HepG2 (cell line): Measurements from ENCODE around the gene RAB3GAP1. TPM values are rescaled to one million over a fixed set of nuclear protein-coding genes. Genes with fewer than 3 reads are reported as not detected.

ENCODE experiments used
- ATAC-seq: fragments of 200-7000 bp; cut with Tn5 transposase; 3 replicates; pipeline ENCODE4 v1.9.1; 2020; ENCODE audit warnings: mild to moderate bottlenecking, moderate library complexity
- BruUV-seq: library from RNA; stranded (reverse); fragments of 400-500 nt; replicated peaks from 2 replicates; lab custom pipeline; 2021; lab: Mats Ljungman, UMichigan
- CTCF ChIA-PET: fragments of 300-600 bp; formaldehyde crosslinking; extraction: SDS; loops from one replicate; lab custom pipeline; 2021; ENCODE audit warnings: low total read pairs, inconsistent platforms, low intra/inter-chr PET ratio; lab: Yijun Ruan, JAX
- POLR2A ChIA-PET: fragments of 350-600 bp; sonication (Branson Sonifier 250); formaldehyde crosslinking; loops from one replicate; lab custom pipeline; 2020; ENCODE audit warnings: antibody characterized with exemption, inconsistent platforms; lab: Yijun Ruan, JAX
- DNase-seq: peaks from one replicate; pipeline ENCODE4 v3.0.0-alpha.2; 2015; ENCODE audit warnings: low spot score
- FAIRE-seq: peaks from 3 replicates; lab custom pipeline; 2011; peaks lifted over from hg19 to GRCh38; lab: Jason Lieb, UNC
- H2AFZ ChIP-seq: one replicate; pipeline ENCODE4 v1.6.1; 2011; ENCODE audit warnings: low read length, inconsistent platforms
- H3K27ac ChIP-seq: fragments of 300-600 bp; 3 replicates; pipeline ENCODE4 v1.8.0; 2011; ENCODE audit warnings: mixed run types, mild to moderate bottlenecking, mixed read lengths, low read length, inconsistent platforms; ENCODE audit not compliant: insufficient read depth; ENCODE audit errors: extremely low read length
- H3K27me3 ChIP-seq, 2 experiments: fragments of 200-600 bp in 1 of 2; 2 replicates in 1 of 2; 3 replicates in 1 of 2; pipeline versions ENCODE4 v1.6.0 to v1.8.0; 2011; ENCODE audit warnings: low read length in 2 of 2, mild to moderate bottlenecking in 2 of 2, moderate library complexity in 2 of 2, inconsistent platforms in 1 of 2; ENCODE audit not compliant: insufficient read depth in 2 of 2, control insufficient read depth in 1 of 2
- H3K36me3 ChIP-seq, 2 experiments: fragments of 200-600 bp in 1 of 2; replicated peaks in 1 of 2; 2 replicates in 1 of 2; 3 replicates in 1 of 2; pipeline versions ENCODE4 v1.5.1 to v1.8.0; 2011; ENCODE audit warnings: low read length in 2 of 2, inconsistent platforms in 1 of 2; ENCODE audit not compliant: insufficient read depth in 2 of 2, control insufficient read depth in 1 of 2
- H3K4me1 ChIP-seq: 2 replicates; pipeline ENCODE4 v1.5.1; 2012; ENCODE audit warnings: low read length, inconsistent platforms; ENCODE audit not compliant: insufficient read depth
- H3K4me2 ChIP-seq: 2 replicates; pipeline ENCODE4 v1.6.0; 2011; ENCODE audit warnings: low read depth, low read length, inconsistent platforms
- H3K4me3 ChIP-seq, 3 experiments: fragments of 200-600 bp in 1 of 3; sonication (generic), shearing (Covaris generic) in 1 of 3; replicated peaks in 1 of 3; 2 replicates each; pipeline ENCODE4 v1.5.1; 2011 to 2016; ENCODE audit warnings: low read length in 3 of 3, inconsistent platforms in 2 of 3, low read depth in 2 of 3, mild to moderate bottlenecking in 2 of 3, control low read depth in 1 of 3, mixed read lengths in 1 of 3; ENCODE audit not compliant: insufficient read depth in 1 of 3
- H3K79me2 ChIP-seq: one replicate; pipeline ENCODE4 v1.6.1; 2011; ENCODE audit warnings: low read length, inconsistent platforms; ENCODE audit not compliant: insufficient read depth
- H3K9ac ChIP-seq: 2 replicates; pipeline ENCODE4 v1.6.0; 2011; ENCODE audit warnings: mild to moderate bottlenecking, low read depth, low read length, inconsistent platforms; ENCODE audit not compliant: insufficient read depth
- H3K9me3 ChIP-seq: 2 replicates; pipeline ENCODE4 v1.5.1; 2012; ENCODE audit warnings: mild to moderate bottlenecking, low read length
- H4K20me1 ChIP-seq: 2 replicates; pipeline ENCODE4 v1.6.0; 2011; ENCODE audit warnings: inconsistent platforms, mild to moderate bottlenecking, low read length, moderate library complexity; ENCODE audit not compliant: insufficient read depth
- AGO2 ChIP-seq: fragments of 200-400 bp; formaldehyde crosslinking; optimal IDR thresholded peaks from 2 replicates; pipeline ENCODE3; 2017; ENCODE audit warnings: mild to moderate bottlenecking, low read depth, low read length, moderate library complexity
- AHR ChIP-seq: IDR thresholded peaks from 2 replicates; pipeline ENCODE4 v1.6.1; 2018; ENCODE audit warnings: missing genetic modification reagents, missing compliant biosample characterization
- MAFK ChIP-seq, 2 experiments: IDR thresholded peaks in 1 of 2; conservative IDR thresholded peaks in 1 of 2; 2 replicates each; pipeline ENCODE4 v1.6.1; 2011; ENCODE audit warnings: improper control_type of control experiment in 2 of 2, low read length in 2 of 2
- POLR2A ChIP-seq, 2 experiments: IDR thresholded peaks; 2 replicates each; pipeline ENCODE4 v1.6.1; 2011; ENCODE audit warnings: low read depth in 2 of 2, low read length in 2 of 2, mild to moderate bottlenecking in 1 of 2, moderate library complexity in 1 of 2; ENCODE audit not compliant: insufficient read depth in 1 of 2
- RBM22 ChIP-seq: fragments of 200-400 bp; formaldehyde crosslinking; optimal IDR thresholded peaks from 2 replicates; pipeline ENCODE3; 2017; ENCODE audit warnings: mild to moderate bottlenecking, low read length, moderate library complexity
- SMARCE1 ChIP-seq: fragments of 450-650 bp; IDR thresholded peaks from 2 replicates; pipeline ENCODE4 v1.6.1; 2017; ENCODE audit warnings: borderline replicate concordance
- ZNF354B ChIP-seq: sonication (generic); formaldehyde crosslinking; IDR thresholded peaks from 2 replicates; pipeline ENCODE4 v1.8.0; 2022; ENCODE audit warnings: mild to moderate bottlenecking, missing genetic modification reagents
- ZNF431 ChIP-seq: sonication (generic); formaldehyde crosslinking; IDR thresholded peaks from 2 replicates; pipeline ENCODE4 v1.9.0; 2022; ENCODE audit warnings: missing genetic modification reagents, low read depth, mild to moderate bottlenecking, borderline replicate concordance
- WGBS: methylation state at CpG from one replicate; pipeline ENCODE4 v1.1.6; 2017; ENCODE audit warnings: low lambda C conversion rate; 5-methylcytosine and 5-hydroxymethylcytosine counted together
- in situ Hi-C: cut with HindIII; loops from 2 replicates; pipeline ENCODE4 v1.10.0; 2017; ENCODE audit warnings: low pct_unique_long_range_greater_than_20kb; ENCODE audit not compliant: extremely low pct_ligation_motif_present
- intact Hi-C: fragments of 100-400 bp; cut with micrococcal nuclease; formaldehyde crosslinking; loops from one replicate; pipeline ENCODE4 v1.10.0; 2022; ENCODE audit not compliant: unreplicated experiment
- polyA plus RNA-seq, 8 experiments: library from polyadenylated mRNA; depleted of rRNA in 3 of 8; stranded (reverse) in 7 of 8; unstranded in 1 of 8; fragments of >200 nt; fragmentation: Illumina TruSeq in 4 of 8; extraction: Trizol in 4 of 8; gene quantifications; 2 replicates each; pipeline versions ENCODE4 v1.2.1 to v1.2.3, GENCODE V29; 2011 to 2016; ENCODE audit warnings: low read depth in 4 of 8, missing spikeins in 1 of 8, mixed read lengths in 1 of 8; ENCODE audit not compliant: insufficient read depth in 1 of 8
- total RNA-seq, 5 experiments: library from RNA; depleted of rRNA; stranded (reverse); fragments of >200 nt; fragmentation: Illumina TruSeq; extraction: Trizol; gene quantifications; 2 replicates each; pipeline ENCODE4 v1.2.3, GENCODE V29; 2016; ENCODE audit warnings: low read depth in 1 of 5

Gene RAB3GAP1
- total and polyA plus RNA-seq, 2 of the 13 experiments (the other 11 are each of a cell fraction or from before 2014, with no cell fraction given): 15.2 to 48.8 TPM

DNA sequence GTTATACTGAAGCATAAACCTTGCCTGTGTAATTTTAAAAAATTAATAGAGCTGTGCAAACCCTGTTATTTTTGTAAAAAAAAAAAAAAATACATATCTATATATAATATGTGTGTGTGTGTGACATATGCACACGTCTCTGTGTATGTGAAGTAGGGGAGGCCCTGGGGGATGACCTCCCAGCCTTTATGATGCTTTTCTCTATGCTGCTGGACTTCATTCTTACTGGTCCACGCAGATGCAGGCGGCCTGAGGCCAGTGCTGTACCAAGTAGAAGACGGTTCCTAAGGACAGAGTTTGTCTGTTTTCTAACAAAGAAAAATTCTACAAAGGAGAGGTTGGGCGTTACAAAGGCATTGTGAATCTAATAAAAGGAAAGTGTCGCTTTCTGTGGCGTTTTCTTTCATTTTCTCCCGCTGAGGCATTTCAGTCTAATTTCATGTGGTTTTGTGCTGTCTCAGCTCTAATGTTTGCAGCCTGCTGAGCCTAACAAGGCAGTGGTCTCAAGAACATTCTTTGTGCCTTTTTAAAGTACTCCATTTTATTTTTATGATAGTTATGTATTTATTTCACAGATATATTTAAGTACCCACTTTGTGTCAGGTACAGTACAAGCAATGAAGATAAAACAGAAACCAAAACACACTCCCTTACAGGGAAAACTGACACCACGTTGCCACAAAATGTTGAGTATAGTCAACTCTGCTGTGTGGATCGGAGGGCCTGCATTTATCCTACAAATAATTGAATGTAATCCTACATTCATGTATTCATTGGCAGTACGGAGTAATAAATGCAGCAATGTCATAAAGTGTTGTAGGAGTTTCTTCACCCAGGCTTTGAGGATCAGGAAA lies 118.0 kb downstream of the RAB3GAP1 start:
- CTCF ChIA-PET: no interaction called here
- WGBS: 95% methylated on average over 11 of the region's 11 CpGs
- in situ Hi-C loops: no loop called here

GRCh38 chr2:135174049-135174809 lies 122.1 kb downstream of the RAB3GAP1 start:
- TF ChIP-seq AGO2 (peak; percentile 52), RBM22 (peak; percentile 10), AHR (no peak)
- intact Hi-C loops: no loop called here
- BruUV-seq: no TSS peak

More for the DNA sequence above, 118.0 kb downstream of the RAB3GAP1 start:
- DNase-seq (no peak), ATAC-seq (no peak), FAIRE-seq (no peak)
- Histone ChIP-seq H3K4me3 (no peak overlapping the region), H2AFZ (no peak overlapping the region), H3K27me3 (no peaks in the 10 kb centered on the region), H3K4me1 (no peaks in the 10 kb centered on the region), H3K27ac (no peak overlapping the region), H4K20me1 (no peaks in the 10 kb centered on the region), H3K36me3 (peaks cover 18 to 50% of the 10 kb centered on the region in 2 experiments), H3K79me2 (no peaks in the 10 kb centered on the region), H3K4me2 (no peak overlapping the region), H3K9me3 (no peaks in the 10 kb centered on the region), H3K9ac (no peak overlapping the region)
- BruUV-seq: no TSS peak
- intact Hi-C loops: no loop called here
- TF ChIP-seq ZNF354B (CRISPR knock-in tag) (no peak), SMARCE1 (no peak), MAFK (conservative IDR thresholded peaks at IDR 0.05 in 1 of 2, IDR thresholded peaks at IDR 0.05 in 1 of 2; ENCODE audit: low read length in 2 of 2) (peak in 1 of 2 experiments; percentile 28; a peak in 1 of 4 replicates), ZNF431 (CRISPR knock-in tag) (no peak), POLR2A (IDR thresholded peaks at IDR 0.05; ENCODE audit: insufficient read depth in 1 of 2, low read depth in 2 of 2, low read length in 2 of 2) (no peak)
- POLR2A ChIA-PET: no interaction called here

More at GRCh38 chr2:135174049-135174809, 122.1 kb downstream of the RAB3GAP1 start:
- no peak for DNase-seq
- H4K20me1 ChIP-seq: no peaks in the 10 kb centered on the region
- CTCF ChIA-PET: no interaction called here
- FAIRE-seq: no peak
- WGBS: 95% methylated on average over 9 of the region's 9 CpGs
- no peak overlapping the region for H3K9ac ChIP-seq
- no peak overlapping the region for H3K4me3 ChIP-seq
- no peaks in the 10 kb centered on the region for H3K79me2 ChIP-seq
- no peaks in the 10 kb centered on the region for H3K27me3 ChIP-seq
- H3K4me1 ChIP-seq: no peaks in the 10 kb centered on the region
- no peaks in the 10 kb centered on the region for H3K9me3 ChIP-seq
- H3K4me2 ChIP-seq: no peak overlapping the region
- H2AFZ ChIP-seq: no peak overlapping the region
- in situ Hi-C loops: no loop called here
- peak; percentile 23 for ATAC-seq
- H3K27ac ChIP-seq: no peak overlapping the region
- POLR2A ChIA-PET: no interaction called here
- peaks cover 8 to 27% of the 10 kb centered on the region in 2 experiments for H3K36me3 ChIP-seq
